Measurements from ENCODE around the gene CNIH3. TPM values are rescaled to one million over a fixed set of nuclear protein-coding genes. Genes with fewer than 3 reads are reported as not detected.

The CNIH3 gene
- total and polyA plus RNA-seq, 12 donors = 0.30 to 5.5 (median 2.2) TPM

- Histone ChIP-seq H3K36me3 (replicated peaks in 1 of 2) (no peaks in the 10 kb centered on the region), H3K4me3 (no peak overlapping the region), H3K27ac (no peak overlapping the region), H3K9me3 (replicated peaks in 1 of 3) (no peaks in the 10 kb centered on the region), H3K27me3 (no peaks in the 10 kb centered on the region), H3K4me1 (replicated peaks in 1 of 2) (no peaks in the 10 kb centered on the region)
- DNase-seq = no peak
- WGBS, 4 donors = 62 to 84% (median 74%) methylated on average over 1 of the region's 1 CpG
- TF ChIP-seq CTCF (IDR thresholded peaks at IDR 0.05) = no peak
- no peak for TF ChIP-seq POLR2A (IDR thresholded peaks at IDR 0.05)
- intact Hi-C loops (cut with DNase I) = no loop called here
Measured at GRCh38 chr1:224761245-224761644, 145.1 kb downstream of the CNIH3 start.

- WGBS, 4 donors = 71 to 86% (median 80%) methylated on average over 2 of the region's 2 CpGs
- intact Hi-C loops (cut with DNase I) = no loop called here
Measured at GRCh38 chr1:224762046-224762445, 145.9 kb downstream of the CNIH3 start.

GRCh38 chr1:224762701-224763100, 146.6 kb downstream of the CNIH3 start:
- Histone ChIP-seq H3K27ac (no peak overlapping the region), H3K27me3 (no peaks in the 10 kb centered on the region), H3K4me1 (replicated peaks in 1 of 2) (no peaks in the 10 kb centered on the region), H3K4me3 (no peak overlapping the region), H3K9me3 (replicated peaks in 1 of 3) (no peaks in the 10 kb centered on the region), H3K36me3 (replicated peaks in 1 of 2) (no peaks in the 10 kb centered on the region)
- DNase-seq = no peak
- 75 to 95% (median 82%) methylated on average over 3 of the region's 3 CpGs for WGBS, 4 donors
- intact Hi-C loops (cut with DNase I) = no loop called here
- TF ChIP-seq POLR2A (IDR thresholded peaks at IDR 0.05) (no peak), CTCF (IDR thresholded peaks at IDR 0.05) (no peak)

More at GRCh38 chr1:224762046-224762445, 145.9 kb downstream of the CNIH3 start:
- H3K4me1 ChIP-seq (replicated peaks in 1 of 2) = no peaks in the 10 kb centered on the region
- no peak overlapping the region for H3K27ac ChIP-seq
- TF ChIP-seq POLR2A (IDR thresholded peaks at IDR 0.05) = no peak
- TF ChIP-seq CTCF (IDR thresholded peaks at IDR 0.05) = no peak
- H3K4me3 ChIP-seq = no peak overlapping the region
- no peaks in the 10 kb centered on the region for H3K27me3 ChIP-seq
- H3K36me3 ChIP-seq (replicated peaks in 1 of 2) = no peaks in the 10 kb centered on the region
- DNase-seq = no peak
- H3K9me3 ChIP-seq (replicated peaks in 1 of 3) = no peaks in the 10 kb centered on the region

GRCh38 chr1:224763126-224763775, 147.1 kb downstream of the CNIH3 start:
- TF ChIP-seq CTCF (IDR thresholded peaks at IDR 0.05) (no peak), POLR2A (IDR thresholded peaks at IDR 0.05) (no peak)
- H3K36me3 ChIP-seq (replicated peaks in 1 of 2) = no peaks in the 10 kb centered on the region
- no peak overlapping the region for H3K27ac ChIP-seq
- DNase-seq = no peak
- H3K9me3 ChIP-seq (replicated peaks in 1 of 3) = no peaks in the 10 kb centered on the region
- H3K4me3 ChIP-seq = no peak overlapping the region
- H3K27me3 ChIP-seq = no peaks in the 10 kb centered on the region
- intact Hi-C loops (cut with DNase I) = no loop called here
- 66 to 84% (median 79%) methylated on average over 4 to 5 of the region's 5 CpGs for WGBS, 4 donors
- no peaks in the 10 kb centered on the region for H3K4me1 ChIP-seq (replicated peaks in 1 of 2)
